GM12801 (cell line): Measurements from ENCODE around the gene CACNA1E.

ENCODE experiments used
- CTCF ChIP-seq: IDR thresholded peaks from one replicate; pipeline ENCODE4 v1.5.1; 2011; ENCODE audit warnings: control low read depth; ENCODE audit not compliant: insufficient read length; ENCODE audit errors: extremely low read depth

CACNA1E gene

GRCh38 chr1:181801617-181802016 is 318.3 kb downstream of the CACNA1E start:
- TF ChIP-seq CTCF, result no peak

GRCh38 chr1:181802466-181802865 is 319.1 kb downstream of the CACNA1E start:
- TF ChIP-seq CTCF, result no peak

GRCh38 chr1:181803421-181803820 is 320.1 kb downstream of the CACNA1E start:
- TF ChIP-seq CTCF, result no peak

GRCh38 chr1:181804989-181805388 is 321.7 kb downstream of the CACNA1E start:
- no peak for TF ChIP-seq CTCF

- no peak for TF ChIP-seq CTCF
Observed at GRCh38 chr1:181806746-181807145, 323.4 kb downstream of the CACNA1E start.

- TF ChIP-seq CTCF, result no peak
Observed at GRCh38 chr1:181807251-181807650, 323.9 kb downstream of the CACNA1E start.

GRCh38 chr1:181809991-181810545 is 326.8 kb downstream of the CACNA1E start:
- TF ChIP-seq CTCF, result no peak
